Osteoblast (primary cell): ENCODE data around the gene GLO1. TPM values are rescaled to one million over a fixed set of nuclear protein-coding genes. Genes with fewer than 3 reads are reported as not detected.

Experiments
- DNase-seq: peaks from one replicate; pipeline ENCODE4 v3.0.0; 2011; ENCODE audit warnings: low spot score, mixed read lengths; ENCODE audit not compliant: insufficient read length; ENCODE audit errors: missing footprints
- H2AFZ ChIP-seq: 2 replicates; pipeline ENCODE4 v1.6.0; 2011; ENCODE audit warnings: mild to moderate bottlenecking, low read length
- H3K27ac ChIP-seq: 2 replicates; pipeline ENCODE4 v1.5.1; 2011; ENCODE audit warnings: mild to moderate bottlenecking, low read depth, low read length, moderate library complexity
- H3K27me3 ChIP-seq: 2 replicates; pipeline ENCODE4 v1.6.0; 2012; ENCODE audit warnings: mild to moderate bottlenecking, control low read depth, inconsistent platforms, low read length, moderate library complexity; ENCODE audit not compliant: insufficient read depth
- H3K36me3 ChIP-seq: 2 replicates; pipeline ENCODE4 v1.5.1; 2011; ENCODE audit warnings: mild to moderate bottlenecking, low read length, control low read depth, moderate library complexity; ENCODE audit not compliant: insufficient read depth
- H3K4me1 ChIP-seq: 2 replicates; pipeline ENCODE4 v1.5.1; 2011; ENCODE audit warnings: mild to moderate bottlenecking, low read length, control low read depth, moderate library complexity; ENCODE audit not compliant: insufficient read depth
- H3K4me2 ChIP-seq: 2 replicates; pipeline ENCODE4 v1.6.0; 2011; ENCODE audit warnings: mild to moderate bottlenecking, low read length; ENCODE audit not compliant: insufficient read depth
- H3K4me3 ChIP-seq: fragments of 200-600 bp; sonication (generic); 3 replicates; pipeline ENCODE4 v1.5.1; 2012; ENCODE audit warnings: mild to moderate bottlenecking, low read length, inconsistent platforms; ENCODE audit not compliant: insufficient read depth
- H3K79me2 ChIP-seq: 2 replicates; pipeline ENCODE4 v1.6.0; 2012; ENCODE audit warnings: mild to moderate bottlenecking, low read length, control low read depth, inconsistent platforms; ENCODE audit not compliant: insufficient read depth
- H3K9me3 ChIP-seq: 2 replicates; pipeline ENCODE4 v1.5.1; 2011; ENCODE audit warnings: low read depth, low read length, control low read depth
- H4K20me1 ChIP-seq: 2 replicates; pipeline ENCODE4 v1.6.0; 2012; ENCODE audit warnings: mild to moderate bottlenecking, low read length, control low read depth; ENCODE audit not compliant: insufficient read depth
- total RNA-seq: library from RNA; depleted of rRNA; stranded (reverse); fragments of >200 nt; gene quantifications from 2 replicates; pipeline ENCODE4 v1.2.3, GENCODE V29; 2012
- TF ChIP-seq, protein P1 (sequence below): IDR thresholded peaks from 2 replicates; pipeline ENCODE4 v1.5.1; 2011; ENCODE audit warnings: mild to moderate bottlenecking, low read depth, low read length, moderate library complexity; ENCODE audit errors: extremely low read depth

Gene GLO1
- total RNA-seq, 1 donor = 101 TPM

DNA sequence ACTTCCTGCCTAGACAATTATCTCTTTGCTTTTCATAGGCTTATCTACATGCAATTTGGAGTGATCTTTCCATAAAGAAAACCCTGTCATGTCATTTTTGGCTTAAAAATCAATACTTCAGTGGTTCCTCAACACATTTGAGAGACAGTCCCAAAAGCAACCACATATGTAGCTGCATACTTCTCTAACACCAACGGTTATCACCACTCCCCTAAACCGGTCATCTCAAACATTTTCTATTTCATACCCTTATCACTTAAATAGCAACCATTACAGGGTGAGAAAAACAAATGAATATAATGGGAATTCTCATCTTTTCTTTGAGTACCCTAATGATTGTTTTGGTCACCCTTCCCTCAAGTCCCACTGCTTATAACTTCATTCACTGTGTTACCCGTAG lies 5.1 kb downstream of the GLO1 start:
- Histone ChIP-seq H3K4me3 (no peak overlapping the region), H4K20me1 (peaks cover 19% of the 10 kb centered on the region), H3K36me3 (no peaks in the 10 kb centered on the region), H3K9me3 (no peaks in the 10 kb centered on the region), H3K27me3 (no peaks in the 10 kb centered on the region), H3K79me2 (peaks cover 73% of the 10 kb centered on the region), H3K4me2 (no peak overlapping the region), H3K27ac (no peak overlapping the region), H2AFZ (no peak overlapping the region), H3K4me1 (peaks cover 3% of the 10 kb centered on the region)
- TF ChIP-seq, protein P1, sequence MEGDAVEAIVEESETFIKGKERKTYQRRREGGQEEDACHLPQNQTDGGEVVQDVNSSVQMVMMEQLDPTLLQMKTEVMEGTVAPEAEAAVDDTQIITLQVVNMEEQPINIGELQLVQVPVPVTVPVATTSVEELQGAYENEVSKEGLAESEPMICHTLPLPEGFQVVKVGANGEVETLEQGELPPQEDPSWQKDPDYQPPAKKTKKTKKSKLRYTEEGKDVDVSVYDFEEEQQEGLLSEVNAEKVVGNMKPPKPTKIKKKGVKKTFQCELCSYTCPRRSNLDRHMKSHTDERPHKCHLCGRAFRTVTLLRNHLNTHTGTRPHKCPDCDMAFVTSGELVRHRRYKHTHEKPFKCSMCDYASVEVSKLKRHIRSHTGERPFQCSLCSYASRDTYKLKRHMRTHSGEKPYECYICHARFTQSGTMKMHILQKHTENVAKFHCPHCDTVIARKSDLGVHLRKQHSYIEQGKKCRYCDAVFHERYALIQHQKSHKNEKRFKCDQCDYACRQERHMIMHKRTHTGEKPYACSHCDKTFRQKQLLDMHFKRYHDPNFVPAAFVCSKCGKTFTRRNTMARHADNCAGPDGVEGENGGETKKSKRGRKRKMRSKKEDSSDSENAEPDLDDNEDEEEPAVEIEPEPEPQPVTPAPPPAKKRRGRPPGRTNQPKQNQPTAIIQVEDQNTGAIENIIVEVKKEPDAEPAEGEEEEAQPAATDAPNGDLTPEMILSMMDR = no peak
- DNase-seq = no peak

DNA sequence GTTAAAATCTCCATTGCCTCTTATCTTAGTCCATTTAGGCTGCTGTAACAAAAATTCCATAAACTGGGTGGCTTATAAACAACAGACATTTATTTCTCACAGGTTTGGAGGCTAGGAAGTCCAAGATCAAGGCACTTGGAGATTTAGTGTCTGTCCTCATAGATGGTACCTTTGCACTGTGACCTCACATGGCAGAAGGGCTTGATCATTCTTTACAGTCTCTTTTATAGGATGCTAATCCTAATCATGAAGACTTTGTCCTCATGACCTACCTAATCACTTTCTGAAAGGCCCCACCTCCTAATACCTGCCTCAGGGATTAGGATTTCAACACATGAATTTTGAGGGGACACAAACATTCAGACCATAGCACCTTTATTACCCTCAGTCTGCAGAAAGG lies 6.6 kb downstream of the GLO1 start:
- TF ChIP-seq, protein P1 = no peak
- Histone ChIP-seq H3K9me3 (no peaks in the 10 kb centered on the region), H3K79me2 (peaks cover 74% of the 10 kb centered on the region), H3K4me1 (no peaks in the 10 kb centered on the region), H4K20me1 (peaks cover 19% of the 10 kb centered on the region), H3K4me2 (no peak overlapping the region), H3K27ac (no peak overlapping the region), H3K36me3 (no peaks in the 10 kb centered on the region), H3K27me3 (no peaks in the 10 kb centered on the region), H2AFZ (no peak overlapping the region), H3K4me3 (no peak overlapping the region)
- no peak for DNase-seq

DNA sequence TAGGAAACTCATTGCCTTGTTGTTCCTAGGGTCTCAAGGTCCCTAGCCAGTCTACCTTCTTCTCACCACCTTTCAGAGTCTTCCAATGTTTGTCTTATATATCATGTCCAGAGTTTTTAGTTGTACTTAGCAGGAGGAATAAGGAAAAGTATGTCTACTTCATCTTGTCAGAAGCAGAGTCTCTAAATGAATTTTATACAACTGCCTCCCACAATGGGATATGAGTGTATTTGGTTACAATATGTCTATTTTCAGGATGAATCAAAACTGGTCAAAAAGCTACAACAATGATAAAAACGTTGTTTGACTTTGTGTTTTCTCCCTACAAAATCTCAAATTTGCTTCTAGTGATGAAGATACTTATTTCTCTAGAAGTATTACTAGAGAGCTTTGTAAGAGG lies 7.0 kb downstream of the GLO1 start:
- TF ChIP-seq, protein P1 = no peak
- Histone ChIP-seq H3K4me2 (no peak overlapping the region), H3K27me3 (no peaks in the 10 kb centered on the region), H3K9me3 (no peaks in the 10 kb centered on the region), H3K36me3 (no peaks in the 10 kb centered on the region), H3K4me3 (no peak overlapping the region), H3K27ac (no peak overlapping the region), H3K4me1 (no peaks in the 10 kb centered on the region), H2AFZ (no peak overlapping the region), H3K79me2 (peaks cover 73% of the 10 kb centered on the region), H4K20me1 (peaks cover 19% of the 10 kb centered on the region)
- DNase-seq = no peak

DNA sequence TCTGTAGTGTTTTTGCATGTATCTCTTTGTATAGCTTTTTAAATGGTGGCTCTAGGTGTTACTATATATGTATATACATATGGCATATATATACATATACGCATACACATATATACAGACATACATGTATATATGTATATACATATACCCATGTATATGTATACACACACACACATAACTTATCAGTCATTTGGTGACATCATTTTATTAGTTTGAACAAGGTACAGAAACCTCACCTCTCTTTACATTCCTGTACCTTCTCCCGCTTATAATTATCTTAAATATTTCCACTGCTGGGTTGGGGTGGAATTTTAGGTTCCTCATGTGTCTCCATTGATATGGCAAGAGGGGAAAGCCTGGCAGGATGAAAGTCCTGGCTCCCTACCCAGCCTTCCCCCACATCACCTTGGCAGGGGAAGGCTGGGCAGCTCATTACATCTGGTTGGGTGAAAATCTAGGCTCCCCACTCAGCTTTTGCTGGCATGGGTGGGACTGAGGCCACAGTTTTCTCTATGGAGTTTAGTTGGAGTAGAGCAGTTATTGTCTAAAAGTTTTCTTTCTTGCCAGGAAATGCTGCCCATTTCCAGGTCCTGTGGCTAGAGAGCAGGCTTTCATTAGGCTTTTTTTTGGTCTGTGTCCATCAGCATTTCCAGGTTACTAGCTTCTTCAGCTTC lies 7.6 kb downstream of the GLO1 start:
- no peak overlapping the region for H3K4me2 ChIP-seq
- peaks cover 19% of the 10 kb centered on the region for H4K20me1 ChIP-seq
- H3K4me1 ChIP-seq = no peaks in the 10 kb centered on the region
- no peaks in the 10 kb centered on the region for H3K27me3 ChIP-seq
- TF ChIP-seq, protein P1 = no peak
- H2AFZ ChIP-seq = no peak overlapping the region
- H3K4me3 ChIP-seq = no peak overlapping the region
- no peaks in the 10 kb centered on the region for H3K36me3 ChIP-seq
- no peak for DNase-seq
- H3K27ac ChIP-seq = no peak overlapping the region
- peaks cover 72% of the 10 kb centered on the region for H3K79me2 ChIP-seq
- no peaks in the 10 kb centered on the region for H3K9me3 ChIP-seq
